ENCODE measurements around the gene MAN2A2.
A peak's percentile ranks its signal among the peaks of the same experiment; 100 is the strongest.

Gene MAN2A2

DNA sequence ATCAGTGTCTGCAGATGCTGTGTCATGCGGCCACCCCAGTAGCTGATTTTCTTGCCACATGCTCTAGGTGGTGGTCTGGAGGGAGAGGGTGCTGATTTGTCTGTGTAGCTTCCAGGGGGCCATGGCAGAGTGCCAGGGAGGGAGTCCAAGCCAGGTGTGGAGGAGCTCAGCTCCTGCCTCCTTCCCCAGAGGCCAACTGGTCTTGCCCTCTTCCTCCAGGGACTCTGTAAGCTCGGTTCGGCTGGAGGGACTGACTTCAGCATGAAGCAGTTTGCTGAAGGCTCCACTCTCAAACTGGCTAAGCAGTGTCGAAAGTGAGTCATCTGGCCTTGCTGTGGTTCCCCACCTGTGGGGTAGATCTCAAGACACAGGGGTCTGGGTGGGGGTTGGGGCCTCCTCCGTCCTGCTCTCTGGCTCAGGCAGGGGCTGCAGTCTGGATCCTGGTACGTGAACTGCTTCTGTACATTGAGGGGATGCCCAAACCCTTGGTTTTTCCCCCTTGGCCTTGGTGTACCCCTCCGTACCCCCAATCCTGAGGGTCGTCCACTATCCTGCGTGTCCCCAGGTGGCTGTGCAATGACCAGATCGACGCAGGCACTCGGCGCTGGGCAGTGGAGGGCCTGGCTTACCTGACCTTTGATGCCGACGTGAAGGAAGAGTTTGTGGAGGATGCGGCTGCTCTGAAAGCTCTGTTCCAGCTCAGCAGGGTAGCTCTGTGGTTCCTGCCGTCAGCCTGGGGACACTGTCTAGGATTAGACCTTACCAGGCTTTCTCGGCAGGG, 44.7 kb downstream of the MAN2A2 start:
- no peak for DNase-seq

DNA sequence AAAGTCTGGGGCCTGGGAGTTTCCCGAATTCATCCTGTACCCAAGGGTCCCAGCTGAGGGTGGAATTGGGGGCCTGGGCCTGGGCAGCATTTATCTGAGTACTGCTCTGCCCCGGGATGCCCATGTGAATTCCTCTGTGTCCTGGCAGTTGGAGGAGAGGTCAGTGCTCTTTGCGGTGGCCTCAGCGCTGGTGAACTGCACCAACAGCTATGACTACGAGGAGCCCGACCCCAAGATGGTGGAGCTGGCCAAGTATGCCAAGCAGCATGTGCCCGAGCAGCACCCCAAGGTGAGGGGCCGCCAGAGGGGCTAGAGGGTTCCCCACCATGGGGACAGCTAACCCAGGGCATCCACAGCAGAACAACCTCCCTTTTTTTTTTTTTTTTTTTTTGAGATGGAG, 45.4 kb downstream of the MAN2A2 start:
- DNase-seq: no peak

- no peak for DNase-seq
Observed at GRCh38 chr15:90949979-90950675, 47.0 kb downstream of the MAN2A2 start.

- no peak for DNase-seq
Observed at GRCh38 chr15:90950676-90951075, 47.6 kb downstream of the MAN2A2 start.

- no peak for DNase-seq
Observed at GRCh38 chr15:90952901-90953677, 50.0 kb downstream of the MAN2A2 start.

DNA sequence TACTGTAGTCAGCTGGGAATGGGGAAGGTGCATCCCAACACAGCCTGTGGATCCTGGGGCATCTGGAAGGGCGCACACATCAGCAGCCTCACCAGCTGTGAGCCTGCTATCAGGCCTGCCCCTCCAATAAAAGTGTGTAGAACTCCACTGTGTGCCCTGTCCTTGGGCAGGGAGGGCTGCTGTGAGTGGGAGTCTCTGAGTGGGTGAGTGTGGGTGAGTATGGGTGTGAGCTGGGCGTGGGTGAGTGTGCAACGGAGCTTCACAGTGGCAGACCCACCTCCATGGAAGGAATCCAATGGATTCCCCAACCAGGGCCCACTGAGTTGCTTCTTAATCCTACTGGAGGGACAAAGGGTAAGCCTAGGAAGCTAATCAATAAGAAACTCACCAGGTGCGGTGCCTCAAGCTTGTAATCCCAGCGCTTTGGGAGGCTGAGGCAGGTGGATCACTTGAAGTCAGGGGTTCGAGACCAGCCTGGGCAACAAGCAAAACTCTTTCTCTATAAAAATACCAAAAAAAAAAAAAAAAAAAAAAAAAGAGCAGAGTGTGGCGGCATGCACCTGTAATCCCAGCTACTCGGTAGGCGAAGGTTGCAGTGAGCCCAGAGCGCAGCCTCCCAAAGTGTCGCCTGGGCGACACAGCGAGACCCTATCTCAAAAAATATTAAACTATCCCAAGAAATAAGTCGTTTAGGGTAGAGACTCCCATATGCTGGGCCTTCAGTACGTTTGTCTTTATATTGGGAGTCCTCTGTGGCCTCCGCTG, 51.0 kb downstream of the MAN2A2 start:
- DNase-seq: no peak

DNA sequence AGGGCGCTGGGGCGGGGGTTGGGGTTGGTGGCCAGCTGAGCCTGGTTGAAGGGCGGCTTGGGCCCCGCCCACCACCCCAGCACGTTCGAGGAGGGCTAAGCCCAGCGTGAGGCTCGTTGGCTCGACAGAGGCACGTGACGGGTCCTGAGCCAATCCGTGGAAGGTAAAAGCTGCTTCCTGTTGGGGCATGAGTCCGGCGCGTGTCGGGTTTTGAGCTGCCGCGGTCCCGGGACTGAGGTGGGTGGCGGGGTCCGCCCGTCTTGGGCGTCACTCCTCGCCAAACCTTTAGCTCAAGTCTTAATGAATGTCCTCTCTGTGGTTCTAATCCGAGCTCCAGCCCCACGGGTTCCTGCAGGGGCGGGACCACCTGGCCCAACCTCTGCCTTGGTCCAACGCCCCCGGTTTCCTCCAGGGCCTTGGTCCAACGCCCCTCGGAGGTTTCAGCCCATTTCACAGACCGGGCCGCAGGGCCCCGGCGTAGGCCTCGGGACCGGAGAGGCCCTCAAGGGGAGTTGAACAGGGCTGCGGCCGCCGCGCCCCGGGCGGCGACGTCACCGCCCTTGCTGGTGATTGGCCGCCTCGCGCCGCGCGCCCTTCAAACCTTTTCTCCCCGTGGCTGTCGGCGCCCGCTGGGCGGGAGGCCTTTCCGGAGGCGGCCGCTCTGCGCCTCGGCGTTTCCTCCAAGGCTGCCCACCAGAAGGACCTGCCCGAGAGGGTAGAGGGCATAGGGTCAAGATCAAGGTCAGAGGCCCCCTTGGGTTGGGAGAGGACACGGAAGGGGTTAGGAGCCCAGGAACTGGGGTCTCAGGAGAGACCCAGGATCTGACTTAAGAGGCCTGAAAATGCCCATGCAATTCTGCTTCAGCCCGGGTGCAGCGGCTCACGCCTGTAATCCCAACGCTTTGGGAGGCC, 51.9 kb downstream of the MAN2A2 start, which contains the start of gene RCCD1:
TSS of gene RCCD1 (plus strand) at position 173 of the 912 bp plus-strand sequence. CDS start 1,851 bp downstream, outside the sequence.
- DNase-seq: peak; percentile 90 to 91

- no peak for DNase-seq
Observed at GRCh38 chr15:90955624-90956273, 52.6 kb downstream of the MAN2A2 start.

GRCh38 chr15:90956274-90957030, 53.4 kb downstream of the MAN2A2 start:
- DNase-seq: peak; percentile 68 to 72

DNA sequence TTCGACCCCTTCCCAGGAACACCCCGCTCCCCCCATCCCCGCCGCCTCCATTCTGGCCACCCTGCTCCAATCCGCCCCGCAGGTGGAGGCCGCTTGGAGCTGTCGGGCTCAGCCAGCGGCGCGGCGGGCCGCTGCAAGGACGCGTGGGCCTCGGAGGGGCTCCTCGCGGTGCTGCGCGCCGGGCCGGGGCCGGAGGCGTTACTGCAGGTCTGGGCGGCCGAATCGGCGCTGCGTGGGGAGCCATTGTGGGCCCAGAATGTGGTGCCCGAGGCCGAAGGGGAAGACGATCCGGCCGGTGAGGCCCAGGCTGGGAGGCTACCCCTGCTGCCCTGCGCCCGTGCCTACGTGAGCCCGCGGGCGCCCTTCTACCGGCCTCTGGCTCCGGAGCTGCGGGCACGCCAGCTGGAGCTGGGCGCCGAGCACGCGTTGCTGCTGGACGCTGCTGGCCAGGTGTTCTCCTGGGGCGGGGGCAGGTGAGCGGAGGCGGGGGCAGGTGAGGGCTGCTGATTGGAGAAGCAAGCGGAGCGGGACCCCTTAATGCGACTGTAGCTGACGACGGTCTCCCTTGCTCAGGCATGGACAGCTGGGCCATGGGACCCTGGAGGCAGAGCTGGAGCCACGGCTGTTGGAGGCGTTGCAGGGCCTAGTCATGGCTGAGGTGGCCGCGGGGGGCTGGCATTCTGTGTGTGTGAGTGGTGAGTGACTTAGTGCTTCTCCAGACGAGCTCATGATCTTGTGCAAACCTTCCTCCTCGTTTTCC, 54.1 kb downstream of the MAN2A2 start:
- no peak for DNase-seq

DNA sequence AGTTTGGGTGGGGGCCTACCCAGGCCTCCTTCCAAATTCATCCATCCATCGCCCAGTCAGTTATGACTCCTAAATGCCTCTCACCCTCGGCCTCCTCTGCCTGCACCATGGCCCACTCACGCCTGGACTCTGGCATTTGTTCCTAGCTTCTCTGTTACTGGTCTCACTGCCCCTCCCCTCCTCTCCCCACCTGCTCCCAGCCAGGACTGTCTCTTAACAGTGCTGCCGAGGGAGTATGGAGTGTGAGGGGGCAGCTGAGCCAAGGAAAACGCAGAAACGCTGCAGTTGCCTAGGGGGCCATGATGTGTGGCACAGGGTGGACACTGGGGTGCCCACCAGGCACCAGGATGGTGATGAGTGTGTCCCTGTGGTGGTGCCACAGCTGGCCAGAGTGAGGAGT, 54.7 kb downstream of the MAN2A2 start:
- DNase-seq: no peak

DNA sequence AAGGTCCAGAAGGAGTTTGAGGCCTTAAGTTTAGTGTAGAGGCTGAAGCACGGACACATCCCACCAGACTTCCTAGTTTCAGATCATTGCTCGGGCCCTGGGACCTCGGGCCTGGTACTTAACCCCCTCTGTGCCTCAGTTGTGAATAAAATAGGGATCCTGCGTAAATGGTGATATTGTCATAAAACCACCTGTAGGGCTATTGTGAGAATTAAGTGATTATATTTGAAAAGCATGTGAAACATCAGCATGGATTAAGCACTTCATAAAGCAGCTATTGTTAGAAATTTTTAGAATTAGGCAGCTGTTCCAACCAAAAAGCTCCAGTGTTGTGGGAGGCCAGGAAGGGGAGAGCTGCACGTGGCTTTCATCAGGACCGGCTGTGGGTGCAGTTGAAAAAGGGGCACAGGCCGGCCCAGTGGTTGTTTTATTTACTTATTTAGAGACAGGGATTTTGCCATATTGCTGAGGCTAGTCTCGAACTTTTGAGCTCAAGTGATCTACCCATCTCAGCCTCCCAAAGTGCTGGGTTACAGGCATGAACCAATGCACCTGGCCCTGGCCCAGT, 56.0 kb downstream of the MAN2A2 start:
- DNase-seq: no peak

GRCh38 chr15:90959894-90960293, 56.8 kb downstream of the MAN2A2 start:
- DNase-seq: no peak

DNA sequence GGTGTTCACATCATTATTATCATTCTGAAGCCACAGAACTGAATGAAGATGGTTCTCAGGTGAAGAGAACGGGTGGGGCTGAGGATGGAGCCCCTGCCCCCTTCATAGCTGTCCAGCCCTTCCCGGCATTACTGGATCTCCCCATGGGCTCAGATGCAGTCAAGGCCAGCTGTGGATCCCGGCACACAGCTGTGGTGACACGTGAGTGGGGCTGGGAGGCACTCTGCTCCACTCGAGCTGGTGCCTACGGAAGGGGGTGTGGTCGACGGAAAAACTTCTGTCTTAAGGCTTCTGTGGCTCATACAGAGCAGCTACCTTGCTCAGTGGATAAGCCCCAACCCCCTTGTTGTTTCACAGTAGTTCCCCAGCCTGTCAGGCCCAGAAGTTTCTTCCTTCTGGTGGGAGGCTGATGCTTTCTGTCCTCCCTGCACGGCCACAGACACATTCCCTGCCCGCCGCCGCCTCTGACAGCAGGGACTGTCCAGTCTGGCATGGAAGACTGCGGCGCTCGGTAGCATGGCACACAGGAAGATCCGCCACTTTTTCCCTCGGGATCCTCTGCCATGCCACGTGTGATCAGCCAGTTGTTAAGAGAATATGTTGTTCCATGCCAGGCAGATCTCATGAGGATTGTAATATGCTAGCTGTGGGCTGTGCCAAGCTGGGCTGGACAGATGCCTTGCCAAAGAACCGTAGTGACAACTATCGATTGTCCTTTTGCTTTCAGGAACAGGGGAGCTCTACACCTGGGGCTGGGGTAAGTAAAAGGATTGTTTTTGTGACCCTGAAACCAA, 57.4 kb downstream of the MAN2A2 start:
- DNase-seq: no peak

DNA sequence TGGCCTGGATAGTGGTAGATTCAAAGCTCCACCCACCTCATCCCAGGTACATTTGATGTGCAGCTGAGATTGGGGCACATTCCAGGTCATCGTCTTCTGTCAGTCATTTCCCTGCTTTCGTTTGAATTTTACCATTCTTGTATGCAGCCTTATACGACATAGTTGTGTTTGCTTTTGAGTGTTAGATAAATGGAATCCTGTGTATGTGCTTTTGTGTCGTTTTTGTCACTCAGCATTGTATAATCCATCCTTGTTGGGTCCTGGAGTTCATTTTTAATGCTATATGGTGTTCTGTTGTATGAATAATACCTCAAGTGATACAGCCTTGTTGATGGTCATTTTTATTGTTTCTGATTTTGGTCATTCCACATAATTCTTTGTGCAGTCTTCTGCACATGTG, 58.9 kb downstream of the MAN2A2 start:
- no peak for DNase-seq

GRCh38 chr15:90966262-90966661, 63.2 kb downstream of the MAN2A2 start:
- no peak for DNase-seq

DNA sequence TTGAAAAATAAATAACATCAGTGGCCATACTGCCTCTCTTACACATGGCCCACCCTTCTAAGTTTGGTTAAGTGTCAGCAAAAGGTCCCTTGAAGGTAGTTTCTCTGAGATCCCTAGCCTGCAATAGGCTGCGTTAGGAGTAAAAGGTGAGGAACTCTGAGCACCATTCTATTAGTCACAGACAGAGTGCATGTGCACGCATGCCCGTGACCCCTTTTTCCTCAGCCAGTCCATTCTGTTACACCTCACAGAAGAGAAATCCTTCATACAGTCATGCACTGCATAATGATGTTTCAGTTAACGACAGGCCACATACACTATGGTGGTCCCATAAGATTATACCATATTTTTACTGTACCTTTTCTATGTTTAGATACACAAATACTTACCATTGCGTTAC, 64.1 kb downstream of the MAN2A2 start:
- no peak for DNase-seq

DNA sequence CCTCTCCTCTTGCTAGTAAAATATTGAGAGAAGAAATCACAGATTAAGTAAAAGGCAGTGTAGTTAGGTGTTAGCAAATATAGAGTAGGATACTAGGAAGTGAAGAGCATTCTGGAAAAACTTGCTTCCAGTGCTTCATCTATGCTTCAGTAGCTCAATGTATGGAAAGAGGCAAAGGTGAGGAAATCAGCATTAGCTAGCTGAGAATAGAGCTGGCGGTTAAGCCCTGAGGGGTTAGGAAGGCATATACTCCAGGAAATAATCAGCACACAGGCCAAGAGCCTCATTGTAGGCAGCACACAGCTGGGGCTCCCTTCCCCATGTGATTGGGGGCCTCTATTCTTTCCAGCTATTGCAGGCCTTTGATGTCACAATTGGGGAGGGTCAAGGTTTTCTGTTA, 65.3 kb downstream of the MAN2A2 start:
- no peak for DNase-seq

All from CD4-positive, alpha-beta T cell treated with Interleukin-1 beta for 1 hour (primary cell).